Stomach (tissue), 9 donors: Measurements from ENCODE around the gene SHISA4. TPM values are rescaled to one million over a fixed set of nuclear protein-coding genes. Genes with fewer than 3 reads are reported as not detected.
A peak's percentile ranks its signal among the peaks of the same experiment; 100 is the strongest.

Experiments used
- DNase-seq, 2 donors: peaks; one replicate each; pipeline versions ENCODE4 v3.0.0 to v3.0.0-alpha.2; 2013 to 2019
- H3K27ac ChIP-seq, 5 donors: fragments of 200-600 bp in 4 of 5; sonication (generic) in 4 of 5; one replicate each; pipeline ENCODE4 v1.5.1; 2013 to 2019; ENCODE audit warnings: mild to moderate bottlenecking in 1 of 5, moderate library complexity in 1 of 5
- H3K27me3 ChIP-seq, 3 donors: fragments of 200-600 bp; sonication (generic); one replicate each; pipeline ENCODE4 v1.5.1; 2017 to 2019; ENCODE audit warnings: mixed run types in 1 of 3
- H3K36me3 ChIP-seq, 4 donors: fragments of 200-600 bp; sonication (generic); 1 replicate in 3 of 4; 2 replicates in 1 of 4; pipeline ENCODE4 v1.5.1; 2016 to 2019
- H3K4me1 ChIP-seq, 4 donors: fragments of 200-600 bp; sonication (generic); one replicate each; pipeline ENCODE4 v1.5.1; 2016 to 2019
- H3K4me3 ChIP-seq, 4 donors: fragments of 200-600 bp; sonication (generic) in 3 of 4; one replicate each; pipeline ENCODE4 v1.5.1; 2016 to 2019; ENCODE audit warnings: mild to moderate bottlenecking in 1 of 4
- H3K9me3 ChIP-seq, 4 donors: fragments of 200-600 bp; sonication (generic); one replicate each; pipeline ENCODE4 v1.5.1; 2016 to 2019
- CTCF ChIP-seq, 7 experiments: fragments of 450-650 bp in 4 of 7; fragments of 200-600 bp in 3 of 7; sonication (generic) in 3 of 7; IDR thresholded peaks; one replicate each; pipeline ENCODE4 v1.5.1; 2016 to 2019; ENCODE audit warnings: antibody characterized with exemption in 7 of 7, control low read depth in 2 of 7, mild to moderate bottlenecking in 1 of 7
- EP300 ChIP-seq: sonication (generic); formaldehyde crosslinking; IDR thresholded peaks from one replicate; pipeline ENCODE4 v1.6.1; 2017; ENCODE audit warnings: antibody characterized with exemption
- POLR2A ChIP-seq, 4 donors: fragments of 450-650 bp; IDR thresholded peaks; one replicate each; pipeline ENCODE4 v1.6.1; 2016; ENCODE audit warnings: antibody characterized with exemption in 4 of 4, control low read depth in 2 of 4, mild to moderate bottlenecking in 1 of 4, moderate library complexity in 1 of 4
- POLR2AphosphoS5 ChIP-seq, 3 donors: sonication (generic); formaldehyde crosslinking; IDR thresholded peaks; one replicate each; pipeline ENCODE4 v1.6.1; 2016; ENCODE audit warnings: antibody characterized with exemption in 3 of 3
- WGBS, 5 donors: extraction: QIAGEN DNeasy Blood & Tissue Kit in 3 of 5; methylation state at CpG; one replicate each; pipeline versions ENCODE4 v1.1.5 to v1.1.7; 2013 to 2018; 5-methylcytosine and 5-hydroxymethylcytosine counted together
- intact Hi-C: fragments of 100-400 bp; cut with DNase I; formaldehyde crosslinking; loops from one replicate; pipeline ENCODE4 v1.15.1; 2023; ENCODE audit warnings: low total_unique reads
- polyA plus RNA-seq, 3 donors: library from polyadenylated mRNA; stranded (reverse); fragments of 200-250 nt; gene quantifications; one replicate each; pipeline ENCODE4 v1.2.3, GENCODE V29; 2013
- total RNA-seq, 5 donors: library from RNA; depleted of rRNA; stranded (reverse); fragments of >200 nt; gene quantifications; one replicate each; pipeline versions ENCODE4 v1.1.0 to v1.2.3, GENCODE V29; 2014 to 2016
- donor health status: healthy with polysubstance abuse.
- donor health status: Bipolar disorder and iron deficiency.
- donor health status: healthy.

Gene SHISA4
- total and polyA plus RNA-seq, 8 donors, result 0.87 to 33.3 (median 13.3) TPM

- Histone ChIP-seq H3K9me3 (no peaks in the 10 kb centered on the region), H3K36me3 (peaks cover 0 to 39% (median 21%) of the 10 kb centered on the region in 4 donors), H3K4me1 (peaks cover 4 to 74% (median 38%) of the 10 kb centered on the region in 4 donors), H3K4me3 (no peak overlapping the region), H3K27ac (peak overlapping the region; percentile 7 to 84 (median 72)), H3K27me3 (no peaks in the 10 kb centered on the region)
- peak in 1 of 2 donors; percentile 40 for DNase-seq
- intact Hi-C loops, result loop anchor here (5.0 to 10.0 kb wide), 2 partner anchors 48 to 80 kb away; partner anchors contain the start of gene LMOD1
- 29 to 61% (median 55%) methylated on average over 1 to 2 of the region's 2 CpGs for WGBS, 5 donors
- TF ChIP-seq EP300, result no peak
- TF ChIP-seq POLR2AphosphoS5 (IDR thresholded peaks at IDR 0.05), result peak in 2 of 3 donors; percentile 43 to 46
Observed at GRCh38 chr1:201896951-201897391, 8.3 kb downstream of the SHISA4 start.

DNA sequence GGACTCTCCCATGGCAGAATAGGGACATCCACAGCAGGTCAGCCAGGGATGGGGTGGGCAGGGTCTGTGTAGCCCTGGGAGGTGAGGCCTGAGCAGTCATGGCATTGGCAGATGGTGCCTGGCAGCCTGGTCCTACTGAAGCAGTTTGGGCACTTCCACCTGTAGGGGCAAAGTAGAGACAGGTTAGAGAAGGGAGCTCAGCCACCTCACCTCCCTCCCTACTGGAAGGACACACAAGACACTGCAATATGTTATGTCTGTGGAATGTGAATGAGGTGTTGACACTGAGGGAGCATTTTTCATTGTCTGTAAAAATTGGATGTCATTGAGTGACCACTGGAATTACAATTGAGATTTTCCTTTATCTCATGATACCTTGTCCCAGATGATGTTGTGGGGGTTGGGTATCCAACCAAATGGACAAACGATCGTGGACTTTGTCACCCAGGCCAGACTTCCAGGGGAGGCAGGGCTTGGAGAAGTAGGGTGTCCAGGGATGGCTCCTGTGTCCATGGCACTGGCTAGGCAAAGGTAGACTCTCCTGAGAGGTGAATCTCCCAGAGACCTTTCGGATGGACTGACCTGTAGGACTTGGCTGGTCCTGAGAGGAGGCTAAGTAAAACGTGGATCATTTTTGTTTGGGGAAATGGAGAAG lies 9.7 kb downstream of the SHISA4 start:
- no peak for DNase-seq
- 57 to 72% (median 61%) methylated on average over 4 of the region's 4 CpGs for WGBS, 5 donors
- no peaks in the 10 kb centered on the region for H3K27me3 ChIP-seq
- peak overlapping the region in 4 of 5 donors; percentile 69 to 84 (median 76) for H3K27ac ChIP-seq
- peaks cover 0 to 39% (median 21%) of the 10 kb centered on the region in 4 donors for H3K36me3 ChIP-seq
- intact Hi-C loops, result loop anchor here (5.0 to 10.0 kb wide), 2 partner anchors 46 to 79 kb away; partner anchors contain the start of gene LMOD1
- peaks cover 4 to 87% (median 37%) of the 10 kb centered on the region in 4 donors for H3K4me1 ChIP-seq
- H3K4me3 ChIP-seq, result no peak overlapping the region
- no peak for TF ChIP-seq POLR2A (IDR thresholded peaks at IDR 0.05)
- no peak for TF ChIP-seq POLR2AphosphoS5 (IDR thresholded peaks at IDR 0.05)
- TF ChIP-seq EP300, result no peak
- TF ChIP-seq CTCF (IDR thresholded peaks at IDR 0.05), result no peak
- no peaks in the 10 kb centered on the region for H3K9me3 ChIP-seq

DNA sequence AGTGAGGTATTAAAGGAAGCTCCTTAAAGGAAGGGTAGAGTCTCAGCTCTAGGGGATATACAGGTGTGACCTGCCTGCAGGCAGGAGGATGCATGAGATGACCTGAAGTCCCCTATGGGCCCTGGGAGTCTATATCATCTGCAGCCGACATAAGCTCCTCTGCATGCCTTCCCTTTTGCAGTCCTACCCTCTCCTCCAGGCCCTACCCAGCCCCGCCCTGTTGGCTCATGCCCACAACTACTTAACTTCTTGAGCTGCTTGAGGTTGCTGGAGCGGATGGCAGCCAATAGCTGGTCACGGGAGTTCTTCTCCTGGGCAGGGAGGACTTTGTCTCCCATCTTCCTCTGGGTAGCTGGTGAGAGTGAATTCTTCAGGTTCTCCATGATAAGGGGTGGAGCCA lies 10.3 kb downstream of the SHISA4 start:
- intact Hi-C loops, result loop anchor here (5.0 to 10.0 kb wide), 2 partner anchors 46 to 78 kb away; partner anchors contain the start of gene LMOD1
- peaks cover 0 to 39% (median 21%) of the 10 kb centered on the region in 4 donors for H3K36me3 ChIP-seq
- TF ChIP-seq POLR2A (IDR thresholded peaks at IDR 0.05) (no peak), EP300 (no peak), POLR2AphosphoS5 (IDR thresholded peaks at IDR 0.05) (no peak), CTCF (IDR thresholded peaks at IDR 0.05) (no peak)
- H3K27ac ChIP-seq, result peak overlapping the region in 4 of 5 donors; percentile 55 to 84 (median 74)
- H3K4me3 ChIP-seq, result no peak overlapping the region
- H3K9me3 ChIP-seq, result no peaks in the 10 kb centered on the region
- WGBS, 5 donors, result 32 to 66% (median 50%) methylated on average over 4 of the region's 4 CpGs
- H3K4me1 ChIP-seq, result peaks cover 4 to 89% (median 37%) of the 10 kb centered on the region in 4 donors
- H3K27me3 ChIP-seq, result no peaks in the 10 kb centered on the region
- no peak for DNase-seq

DNA sequence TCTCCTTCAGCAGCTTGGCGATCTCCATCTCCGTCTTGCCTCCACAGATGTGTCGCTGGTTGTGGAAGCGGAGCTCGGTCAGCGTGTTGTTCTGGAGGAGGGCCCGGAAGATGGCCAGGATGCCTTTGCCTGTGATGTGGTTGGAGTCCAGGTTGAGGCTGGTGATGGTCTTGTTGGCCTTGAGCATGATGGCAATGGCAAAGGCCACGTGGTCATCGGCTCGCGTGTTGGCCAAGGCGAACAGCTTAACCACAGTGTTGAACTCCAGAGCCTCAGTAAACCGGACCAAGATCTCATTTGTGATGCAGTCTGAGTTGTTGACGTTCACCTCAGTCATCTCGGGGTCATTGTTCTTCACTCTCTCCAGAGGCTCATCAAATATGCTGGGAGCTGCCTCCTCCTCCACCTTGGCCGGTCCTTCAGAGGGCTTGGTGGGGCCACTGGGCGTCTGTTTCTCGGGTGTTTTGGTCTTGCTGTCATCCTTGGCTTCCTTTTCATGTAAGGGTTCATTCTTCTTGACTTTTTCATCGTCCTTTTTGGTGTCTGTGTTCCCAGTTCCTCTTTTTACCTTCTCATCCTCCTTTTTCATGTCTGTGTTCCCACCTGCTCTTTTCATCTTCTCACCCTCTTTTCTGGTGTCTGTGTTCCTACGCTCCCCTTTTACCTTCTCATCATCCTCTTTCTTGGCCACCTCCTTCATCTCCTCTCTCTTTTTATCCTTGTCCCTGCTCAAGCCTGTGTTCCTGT lies 11.2 kb downstream of the SHISA4 start:
- Histone ChIP-seq H3K36me3 (peaks cover 0 to 39% (median 21%) of the 10 kb centered on the region in 4 donors), H3K4me3 (no peak overlapping the region), H3K27me3 (no peaks in the 10 kb centered on the region), H3K27ac (peak overlapping the region in 4 of 5 donors; percentile 55 to 84 (median 74)), H3K9me3 (no peaks in the 10 kb centered on the region), H3K4me1 (peaks cover 4 to 88% (median 40%) of the 10 kb centered on the region in 4 donors)
- no peak for TF ChIP-seq POLR2A (IDR thresholded peaks at IDR 0.05)
- TF ChIP-seq POLR2AphosphoS5 (IDR thresholded peaks at IDR 0.05), result no peak
- TF ChIP-seq CTCF (IDR thresholded peaks at IDR 0.05), result no peak
- no peak for TF ChIP-seq EP300
- DNase-seq, result no peak
- 84 to 89% (median 87%) methylated on average over 20 of the region's 20 CpGs for WGBS, 5 donors
- intact Hi-C loops, result loop anchor here (5.0 to 10.0 kb wide), 3 partner anchors 45 to 225 kb away; partner anchors contain the start of genes GPR37L1 and LMOD1
